H1 (cell line): Measurements from ENCODE around the gene GPR162. TPM values are rescaled to one million over a fixed set of nuclear protein-coding genes. Genes with fewer than 3 reads are reported as not detected.

Source experiments
- ASH2L ChIP-seq: fragments of 200-600, 300-600 bp; sonication (generic); IDR thresholded peaks from one replicate; pipeline ENCODE4 v1.7.1; 2017; ENCODE audit warnings: low read length
- CREB1 ChIP-seq: IDR thresholded peaks from 2 replicates; pipeline ENCODE4 v1.6.1; 2012; ENCODE audit warnings: inconsistent platforms
- HDAC2 ChIP-seq, 2 experiments: fragments of 300-600 bp in 1 of 2; sonication (generic) in 1 of 2; IDR thresholded peaks; 2 replicates each; pipeline ENCODE4 v1.6.1; 2011 to 2012; ENCODE audit warnings: low read depth in 2 of 2, low read length in 2 of 2, mild to moderate bottlenecking in 2 of 2, moderate library complexity in 2 of 2, borderline replicate concordance in 1 of 2, inconsistent platforms in 1 of 2
- JUND ChIP-seq: IDR thresholded peaks from 2 replicates; pipeline ENCODE4 v1.6.1; 2011; ENCODE audit warnings: mild to moderate bottlenecking, improper control_type of control experiment, low read length
- KDM4A ChIP-seq: IDR thresholded peaks from one replicate; pipeline ENCODE4 v1.7.1; 2012; ENCODE audit warnings: low read depth, mild to moderate bottlenecking, moderate library complexity, low read length, inconsistent platforms; ENCODE audit not compliant: severe bottlenecking
- POLR2A ChIP-seq, 2 experiments: IDR thresholded peaks; 1 replicate in 1 of 2; 2 replicates in 1 of 2; pipeline ENCODE4 v1.6.1; 2011; ENCODE audit warnings: low read depth in 2 of 2, low read length in 2 of 2, mild to moderate bottlenecking in 2 of 2; ENCODE audit errors: control extremely low read depth in 1 of 2
- RAD21 ChIP-seq, 2 experiments: IDR thresholded peaks in 1 of 2; conservative IDR thresholded peaks in 1 of 2; 2 replicates each; pipeline ENCODE4 v1.6.1; 2011; ENCODE audit warnings: low read depth in 2 of 2, low read length in 2 of 2, improper control_type of control experiment in 1 of 2, inconsistent platforms in 1 of 2, mild to moderate bottlenecking in 1 of 2, moderate library complexity in 1 of 2
- RNF2 ChIP-seq: fragments of 200-900, 300-1000 bp; sonication (generic); IDR thresholded peaks from 2 replicates; pipeline ENCODE4 v1.7.1; 2016; ENCODE audit warnings: borderline replicate concordance, low read depth, mild to moderate bottlenecking, antibody characterized with exemption, low read length; ENCODE audit not compliant: poor library complexity, severe bottlenecking; ENCODE audit errors: missing control alignments
- SAP30 ChIP-seq: fragments of 300-600 bp; sonication (generic); IDR thresholded peaks from 2 replicates; pipeline ENCODE4 v1.7.1; 2012; ENCODE audit warnings: low read length, moderate library complexity, mild to moderate bottlenecking, inconsistent platforms; ENCODE audit not compliant: insufficient read depth, insufficient replicate concordance
- TAF1 ChIP-seq: IDR thresholded peaks from 2 replicates; pipeline ENCODE4 v1.6.1; 2011; ENCODE audit warnings: mild to moderate bottlenecking, low read depth, low read length
- polyA plus RNA-seq, 7 experiments: library from polyadenylated mRNA; depleted of rRNA in 3 of 7; stranded (reverse) in 5 of 7; unstranded in 2 of 7; fragments of >200 nt in 5 of 7; fragments of 200-250 nt in 2 of 7; gene quantifications; 1 replicate in 5 of 7; 2 replicates in 1 of 7; 4 replicates in 1 of 7; pipeline versions ENCODE4 v1.2.1 to v1.2.3, GENCODE V29; 2011 to 2013; ENCODE audit warnings: missing spikeins in 2 of 7, mixed read lengths in 2 of 7
- total RNA-seq: library from RNA; stranded (reverse); fragmentation: NEBNext Ultra II Directional; extraction: Animal tissue kit (Norgen Biotek cat#: 25700); gene quantifications from 2 replicates; pipeline ENCODE4 v1.2.1, GENCODE V29; 2021
- TF ChIP-seq, protein P1 (sequence below): IDR thresholded peaks from 2 replicates; pipeline ENCODE4 v1.6.1; 2011; ENCODE audit warnings: low read depth, mild to moderate bottlenecking, low read length; ENCODE audit not compliant: insufficient read depth
- TF ChIP-seq, protein P2 (sequence below), 3 experiments: IDR thresholded peaks; 1 replicate in 2 of 3; 2 replicates in 1 of 3; pipeline versions ENCODE4 v1.5.1 to v1.6.1; 2011; ENCODE audit warnings: low read length in 3 of 3, mild to moderate bottlenecking in 3 of 3, inconsistent platforms in 2 of 3, low read depth in 1 of 3, moderate library complexity in 1 of 3; ENCODE audit not compliant: insufficient read depth in 1 of 3; ENCODE audit errors: control extremely low read depth in 1 of 3
- TF ChIP-seq, protein P3 (sequence below): IDR thresholded peaks from 2 replicates; pipeline ENCODE4 v1.6.1; 2012; ENCODE audit warnings: inconsistent platforms

Gene GPR162
- total and polyA plus RNA-seq, 2 of the 8 experiments (the other 6 are each of a cell fraction or from before 2014, with no cell fraction given), result 7.3 to 8.8 TPM

DNA sequence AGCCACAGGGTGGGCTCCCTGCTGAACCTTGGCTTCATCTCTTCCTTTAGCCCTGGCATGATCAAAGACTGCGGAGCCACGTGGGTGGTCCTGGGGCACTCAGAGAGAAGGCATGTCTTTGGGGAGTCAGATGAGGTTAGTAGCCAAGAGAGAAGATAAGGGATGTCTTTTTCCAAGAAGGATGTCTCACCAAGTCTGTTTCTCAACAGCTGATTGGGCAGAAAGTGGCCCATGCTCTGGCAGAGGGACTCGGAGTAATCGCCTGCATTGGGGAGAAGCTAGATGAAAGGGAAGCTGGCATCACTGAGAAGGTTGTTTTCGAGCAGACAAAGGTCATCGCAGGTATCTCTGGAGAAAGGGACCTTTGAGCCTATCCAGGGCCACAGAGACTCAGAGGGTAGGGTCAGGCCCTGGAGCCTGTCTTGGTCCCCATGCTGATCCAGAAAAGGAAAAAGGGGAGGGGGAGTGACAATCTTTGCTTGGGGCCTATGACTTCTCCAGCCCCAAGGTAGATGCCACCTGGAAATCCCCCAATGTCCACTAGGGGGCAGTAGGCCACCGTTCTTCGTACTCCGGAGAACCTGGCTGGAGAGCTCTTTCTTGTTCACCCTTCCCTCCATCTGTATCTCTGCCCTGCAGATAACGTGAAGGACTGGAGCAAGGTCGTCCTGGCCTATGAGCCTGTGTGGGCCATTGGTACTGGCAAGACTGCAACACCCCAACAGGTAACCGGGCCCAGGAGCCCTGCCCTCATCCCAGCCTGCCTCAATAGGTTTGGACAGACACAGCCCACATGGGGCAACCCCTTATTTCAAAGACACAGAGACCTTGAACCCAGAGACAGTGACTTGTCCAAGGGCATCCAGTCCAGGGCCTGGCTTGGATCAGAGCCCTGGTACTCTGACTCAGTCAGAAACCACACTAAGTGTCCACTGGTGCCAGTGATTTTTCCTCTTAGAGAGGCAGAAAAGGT, 47.7 kb downstream of the GPR162 start (continued):
- TF ChIP-seq, protein P1, sequence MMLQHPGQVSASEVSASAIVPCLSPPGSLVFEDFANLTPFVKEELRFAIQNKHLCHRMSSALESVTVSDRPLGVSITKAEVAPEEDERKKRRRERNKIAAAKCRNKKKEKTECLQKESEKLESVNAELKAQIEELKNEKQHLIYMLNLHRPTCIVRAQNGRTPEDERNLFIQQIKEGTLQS, result no peak
- no peak for TF ChIP-seq TAF1
- TF ChIP-seq, protein P2, sequence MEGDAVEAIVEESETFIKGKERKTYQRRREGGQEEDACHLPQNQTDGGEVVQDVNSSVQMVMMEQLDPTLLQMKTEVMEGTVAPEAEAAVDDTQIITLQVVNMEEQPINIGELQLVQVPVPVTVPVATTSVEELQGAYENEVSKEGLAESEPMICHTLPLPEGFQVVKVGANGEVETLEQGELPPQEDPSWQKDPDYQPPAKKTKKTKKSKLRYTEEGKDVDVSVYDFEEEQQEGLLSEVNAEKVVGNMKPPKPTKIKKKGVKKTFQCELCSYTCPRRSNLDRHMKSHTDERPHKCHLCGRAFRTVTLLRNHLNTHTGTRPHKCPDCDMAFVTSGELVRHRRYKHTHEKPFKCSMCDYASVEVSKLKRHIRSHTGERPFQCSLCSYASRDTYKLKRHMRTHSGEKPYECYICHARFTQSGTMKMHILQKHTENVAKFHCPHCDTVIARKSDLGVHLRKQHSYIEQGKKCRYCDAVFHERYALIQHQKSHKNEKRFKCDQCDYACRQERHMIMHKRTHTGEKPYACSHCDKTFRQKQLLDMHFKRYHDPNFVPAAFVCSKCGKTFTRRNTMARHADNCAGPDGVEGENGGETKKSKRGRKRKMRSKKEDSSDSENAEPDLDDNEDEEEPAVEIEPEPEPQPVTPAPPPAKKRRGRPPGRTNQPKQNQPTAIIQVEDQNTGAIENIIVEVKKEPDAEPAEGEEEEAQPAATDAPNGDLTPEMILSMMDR (IDR thresholded peaks at IDR 0.05; ENCODE audit: control extremely low read depth in 1 of 3, insufficient read depth in 1 of 3, low read depth in 1 of 3, low read length in 3 of 3), result peak in 2 of 3 experiments; percentile 85 to 95; a peak in 3 of 4 replicates
- TF ChIP-seq HDAC2 (IDR thresholded peaks at IDR 0.05; ENCODE audit: borderline replicate concordance in 1 of 2, low read depth in 2 of 2, low read length in 2 of 2), result no peak
- peak; percentile 78 to 84 for TF ChIP-seq RAD21 (IDR thresholded peaks at IDR 0.05 in 1 of 2, conservative IDR thresholded peaks at IDR 0.05 in 1 of 2; ENCODE audit: low read depth in 2 of 2, low read length in 2 of 2)
- no peak for TF ChIP-seq ASH2L
- peak in 1 of 2 experiments; percentile 65; a peak in 2 of 3 replicates for TF ChIP-seq POLR2A (IDR thresholded peaks at IDR 0.05; ENCODE audit: control extremely low read depth in 1 of 2, low read depth in 2 of 2, low read length in 2 of 2)
- TF ChIP-seq KDM4A, result no peak
- peak; percentile 6 for TF ChIP-seq SAP30
- peak; percentile 32; the same call in 1 of the 2 replicates for TF ChIP-seq CREB1
- TF ChIP-seq, protein P3, sequence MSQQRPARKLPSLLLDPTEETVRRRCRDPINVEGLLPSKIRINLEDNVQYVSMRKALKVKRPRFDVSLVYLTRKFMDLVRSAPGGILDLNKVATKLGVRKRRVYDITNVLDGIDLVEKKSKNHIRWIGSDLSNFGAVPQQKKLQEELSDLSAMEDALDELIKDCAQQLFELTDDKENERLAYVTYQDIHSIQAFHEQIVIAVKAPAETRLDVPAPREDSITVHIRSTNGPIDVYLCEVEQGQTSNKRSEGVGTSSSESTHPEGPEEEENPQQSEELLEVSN, result no peak
- TF ChIP-seq JUND, result no peak
- no peak for TF ChIP-seq RNF2
